GM18909 (cell line): ENCODE results near the gene MAPRE2.
"Not testable (repeated sequence)": the region's sequence is repeated elsewhere in the genome, so short reads cannot be mapped to it uniquely, and the experiment has no call there.

Experiments
- ATAC-seq: cut with Tn5 transposase; IDR thresholded peaks from one replicate; pipeline ENCODE4 v1.9.1; 2021; ENCODE audit warnings: mild to moderate bottlenecking; ENCODE audit not compliant: unreplicated experiment, poor library complexity

Gene MAPRE2

GRCh38 chr18:35085450-35086380, 44.5 kb downstream of the MAPRE2 start:
- no peak for ATAC-seq

GRCh38 chr18:35086704-35087103, 45.5 kb downstream of the MAPRE2 start:
- ATAC-seq = no peak

GRCh38 chr18:35087726-35088125, 46.5 kb downstream of the MAPRE2 start:
- no peak for ATAC-seq

DNA sequence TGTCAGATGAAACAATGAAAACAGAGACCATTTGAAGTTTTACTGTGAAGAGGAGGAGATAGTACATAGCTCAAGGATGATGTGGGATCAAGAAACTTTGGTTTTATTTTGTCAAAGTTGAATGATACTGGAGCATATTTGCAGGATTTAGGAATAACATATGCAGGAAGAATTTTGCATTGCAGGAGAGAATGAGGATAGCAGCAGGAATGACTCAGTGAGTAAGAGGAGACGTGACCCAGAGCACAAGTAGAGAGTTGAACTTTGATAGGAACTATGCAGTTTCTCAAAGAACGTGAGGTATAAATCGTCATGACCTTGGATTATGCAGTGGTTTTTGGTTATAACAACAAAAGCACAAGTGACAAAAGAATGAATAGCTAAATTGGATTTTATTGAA, 47.7 kb downstream of the MAPRE2 start:
- no peak for ATAC-seq

- ATAC-seq = no peak
These were observed 48.2 kb downstream of the MAPRE2 start for GRCh38 chr18:35089382-35089781.

- no peak for ATAC-seq
These were observed 48.8 kb downstream of the MAPRE2 start for GRCh38 chr18:35089891-35090550.

DNA sequence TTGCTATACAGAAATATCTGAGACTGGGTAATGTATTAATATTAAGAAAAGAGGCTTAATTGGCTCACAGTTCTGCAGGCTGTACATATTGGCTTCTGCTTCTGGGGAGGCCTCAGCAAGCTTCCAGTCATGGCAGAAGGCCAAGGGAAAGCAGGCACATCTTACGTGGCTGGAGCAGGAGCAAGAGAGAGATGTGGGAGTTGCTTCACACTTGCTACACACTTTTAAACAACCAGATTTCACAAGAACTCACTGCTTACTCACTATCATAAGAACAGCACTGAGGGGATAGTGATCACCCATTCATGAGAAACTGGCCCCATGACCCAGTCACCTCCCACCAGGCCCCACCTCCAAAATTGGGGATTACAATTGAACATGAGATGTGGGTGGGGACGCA, 50.6 kb downstream of the MAPRE2 start:
- no peak for ATAC-seq

GRCh38 chr18:35095983-35096676, 54.9 kb downstream of the MAPRE2 start:
- ATAC-seq = peak; percentile 83

- ATAC-seq = peak; percentile 23
These were observed 55.4 kb downstream of the MAPRE2 start for GRCh38 chr18:35096677-35097011.

DNA sequence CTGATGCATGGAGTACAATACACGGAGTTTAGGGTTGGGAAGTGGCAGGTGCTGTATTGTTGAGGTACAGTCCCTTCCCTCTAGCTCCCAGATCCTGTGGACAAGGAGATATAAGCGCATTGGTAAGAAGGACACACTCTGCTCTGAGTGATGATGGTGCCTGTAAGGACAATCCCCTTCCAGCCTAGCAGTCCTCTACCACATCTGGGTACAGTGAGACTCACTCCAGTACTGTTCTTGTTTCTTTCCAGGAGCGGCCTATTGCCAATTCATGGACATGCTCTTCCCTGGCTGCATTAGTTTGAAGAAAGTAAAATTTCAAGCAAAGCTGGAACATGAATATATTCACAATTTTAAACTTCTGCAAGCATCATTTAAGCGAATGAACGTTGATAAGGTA, 56.0 kb downstream of the MAPRE2 start:
- ATAC-seq = no peak

DNA sequence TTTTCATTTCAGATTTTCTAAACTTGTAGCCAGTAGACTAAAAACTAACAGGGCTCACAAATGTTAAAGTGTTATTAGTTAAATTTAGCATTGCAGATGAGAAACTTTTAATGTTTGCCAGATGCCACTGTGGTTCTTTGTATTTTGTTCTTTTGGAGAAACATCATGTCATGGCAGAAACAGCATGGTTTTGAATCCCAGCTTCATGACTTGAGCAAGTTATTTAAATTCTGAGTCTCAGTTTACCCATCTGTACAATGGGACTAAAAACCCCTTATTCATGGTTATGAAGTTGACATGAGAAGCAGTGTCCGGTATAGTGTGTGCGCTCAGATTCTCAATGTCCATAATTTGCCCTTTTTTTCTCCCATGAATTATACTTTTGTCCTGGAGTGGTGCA, 56.5 kb downstream of the MAPRE2 start:
- ATAC-seq = no peak

- ATAC-seq = no peak
These were observed 58.7 kb downstream of the MAPRE2 start for GRCh38 chr18:35099911-35100310.

DNA sequence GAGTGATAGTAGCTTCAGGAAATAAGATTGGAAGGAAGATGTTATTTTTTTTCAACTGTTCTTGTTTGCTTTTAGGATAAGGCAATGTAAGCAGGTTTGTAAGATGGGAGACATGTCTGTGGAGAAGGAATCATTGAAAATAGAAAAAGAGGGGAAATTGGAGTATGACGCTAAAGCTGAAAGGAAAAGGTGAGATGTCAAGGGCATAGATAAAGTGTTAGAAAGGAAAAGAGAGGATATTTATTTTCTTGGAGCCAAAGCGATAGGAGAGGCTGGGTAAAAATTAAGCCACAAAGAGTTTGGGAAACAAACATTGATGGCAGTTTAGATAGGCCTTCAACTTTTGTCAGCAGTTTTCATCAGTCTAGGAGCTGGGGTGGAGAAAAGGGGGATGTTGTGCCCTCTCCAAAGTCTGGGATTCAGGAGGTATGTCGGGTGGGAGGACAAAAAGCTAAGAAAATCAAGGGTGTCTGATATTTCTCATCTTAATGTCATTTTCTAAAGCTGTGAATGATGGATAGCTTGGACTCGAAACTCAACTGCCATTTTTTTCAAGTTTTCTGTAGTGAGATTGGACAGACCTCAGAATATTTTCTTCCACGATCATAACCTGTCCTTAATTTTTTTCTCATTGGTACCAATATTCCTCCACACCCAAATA, 63.3 kb downstream of the MAPRE2 start:
- no peak for ATAC-seq

- ATAC-seq = no peak
These were observed 65.0 kb downstream of the MAPRE2 start for GRCh38 chr18:35106013-35106844.

- no peak for ATAC-seq
These were observed 65.6 kb downstream of the MAPRE2 start for GRCh38 chr18:35106845-35107148.

DNA sequence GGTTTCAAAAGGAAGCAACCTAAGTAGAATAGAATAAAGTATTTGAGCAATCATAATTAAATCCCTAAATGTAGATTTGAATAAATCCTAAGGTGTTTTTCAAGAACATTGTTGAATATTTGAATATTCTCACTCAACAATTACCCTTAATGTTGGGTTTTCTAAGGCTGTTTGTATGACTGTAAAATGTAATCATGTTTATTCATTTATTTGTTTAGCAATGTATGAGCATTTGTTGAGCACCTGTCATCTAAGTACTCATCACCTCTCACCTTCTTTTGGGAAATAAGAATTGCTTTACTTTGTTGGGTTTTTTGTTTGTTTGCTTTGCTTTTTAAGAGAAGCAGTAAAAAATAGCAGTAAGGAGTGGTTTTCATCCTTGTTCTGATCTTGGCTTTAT, 66.0 kb downstream of the MAPRE2 start:
- no peak for ATAC-seq

DNA sequence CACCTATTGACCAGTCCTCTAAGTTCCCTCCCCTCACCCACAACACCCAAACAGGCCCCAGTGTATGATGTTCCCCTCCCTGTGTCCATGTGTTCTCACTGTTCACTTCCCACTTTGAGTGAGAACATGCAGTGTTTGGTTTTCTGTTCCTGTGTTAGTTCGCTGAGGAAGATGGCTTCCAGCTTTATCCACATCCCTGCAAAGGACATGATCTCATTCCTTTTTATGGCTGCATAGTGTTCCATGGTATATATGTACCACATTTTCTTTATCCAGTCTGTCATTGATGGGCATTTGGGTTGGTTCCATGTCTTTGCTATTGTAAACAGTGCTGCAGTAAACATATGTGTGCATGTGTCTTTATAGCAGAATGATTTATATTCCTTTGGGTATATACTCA, 66.9 kb downstream of the MAPRE2 start:
- not testable (repeated sequence) for ATAC-seq

DNA sequence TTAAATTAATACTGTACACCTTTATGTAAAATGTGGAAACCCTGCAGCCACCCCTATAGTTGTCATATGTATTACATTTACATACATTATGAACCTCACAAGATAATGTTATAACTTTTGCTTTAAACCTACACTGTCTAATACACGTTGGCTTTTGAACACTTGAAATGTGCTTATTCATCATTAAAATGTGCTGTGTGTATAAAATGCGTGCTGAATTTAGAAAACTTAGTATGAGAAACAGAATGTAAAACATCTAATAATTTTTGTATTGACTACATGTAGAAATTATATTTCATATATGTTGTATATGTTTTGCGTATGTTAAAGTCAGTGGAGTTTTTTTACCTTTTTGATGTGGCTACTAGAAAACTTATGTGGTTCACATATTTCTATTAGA, 68.8 kb downstream of the MAPRE2 start:
- ATAC-seq = no peak

- ATAC-seq = no peak
These were observed 69.6 kb downstream of the MAPRE2 start for GRCh38 chr18:35110554-35111485.
